ENCODE data around the gene NDUFB7. TPM values are rescaled to one million over a fixed set of nuclear protein-coding genes. Genes with fewer than 3 reads are reported as not detected.

The NDUFB7 gene
- total RNA-seq, 1 experiment from 2014 or later: 155 TPM

- H3K27ac Mint-ChIP-seq: no peak overlapping the region; a peak in 1 of 7 replicates
- Histone ChIP-seq H3K4me2 (ENCODE audit: insufficient read depth, insufficient read length, low read length) (no peak overlapping the region), H3K4ac (ENCODE audit: low read depth, low read length) (no peak overlapping the region), H3T11ph (ENCODE audit: low read length) (no peak overlapping the region), H2AK5ac (ENCODE audit: insufficient read length, low read length) (no peak overlapping the region), H3K9ac (ENCODE audit: extremely low read depth, insufficient read length, low read length) (no peak overlapping the region), H3K79me1 (ENCODE audit: insufficient read depth, low read depth, low read length, poor library complexity, severe bottlenecking) (peaks cover 2% of the 10 kb centered on the region), H4K91ac (ENCODE audit: insufficient read length, low read depth, low read length) (no peak overlapping the region), H2BK15ac (ENCODE audit: low read depth, low read length) (no peak overlapping the region), H4K20me1 (ENCODE audit: control insufficient read depth, insufficient read depth, insufficient read length) (no peaks in the 10 kb centered on the region), H2BK5ac (ENCODE audit: insufficient read length, low read length) (no peak overlapping the region), H3K27me3 (ENCODE audit: insufficient read depth, low read length) (no peaks in the 10 kb centered on the region), H3K18ac (ENCODE audit: insufficient read length, low read depth, low read length) (no peak overlapping the region), H4K8ac (replicated peaks; ENCODE audit: insufficient read length, low read depth, low read length) (no peak overlapping the region), H2BK120ac (ENCODE audit: low read depth, low read length, poor library complexity, severe bottlenecking) (no peak overlapping the region), H3K27ac (ENCODE audit: insufficient read length, low read depth, low read length) (no peak overlapping the region), H2BK20ac (ENCODE audit: low read depth, low read length, poor library complexity, severe bottlenecking) (no peak overlapping the region), H4K5ac (ENCODE audit: insufficient read length, low read depth, low read length) (no peak overlapping the region), H2AFZ (ENCODE audit: low read length) (no peak overlapping the region), H3K9me3 (ENCODE audit: control insufficient read depth, low read depth, low read length) (no peaks in the 10 kb centered on the region), H2BK12ac (ENCODE audit: insufficient read length, low read depth, low read length) (no peak overlapping the region), H3K4me1 (ENCODE audit: insufficient read depth, low read length) (no peaks in the 10 kb centered on the region), H3K23ac (ENCODE audit: insufficient read length, low read depth, low read length) (no peak overlapping the region), H3K56ac (ENCODE audit: insufficient read length, low read depth, low read length) (no peak overlapping the region), H3K79me2 (ENCODE audit: insufficient read depth, low read length) (peaks cover 5% of the 10 kb centered on the region; the same call in 1 of the 2 replicates), H3K14ac (ENCODE audit: insufficient read depth, low read length) (no peak overlapping the region; the same call in 1 of the 2 replicates), H3K23me2 (ENCODE audit: insufficient read length, low read depth, low read length, poor library complexity, severe bottlenecking) (peaks cover 3% of the 10 kb centered on the region)
- peaks cover 14 to 19% of the 10 kb centered on the region in 2 experiments for H3K4me1 Mint-ChIP-seq
- DNase-seq: no peak
- no CpG with 5 or more reads among the region's 4 CpGs for WGBS (ENCODE audit: extremely low coverage, insufficient read length, low lambda C conversion rate)
- H3K36me3 Mint-ChIP-seq (ENCODE audit: insufficient read depth in 1 of 3, low read depth in 3 of 3): peaks cover 0 to 2% (median 0%) of the 10 kb centered on the region in 3 experiments; a peak in 1 of 7 replicates
- H3K27me3 Mint-ChIP-seq (ENCODE audit: low read depth): no peaks in the 10 kb centered on the region
- H3K4me3 Mint-ChIP-seq: no peak overlapping the region
- TF ChIP-seq CTCF (conservative IDR thresholded peaks at IDR 0.05): no peak
- no peaks in the 10 kb centered on the region for H3K9me3 Mint-ChIP-seq
These were observed 45.4 kb downstream of the NDUFB7 start for GRCh38 chr19:14526423-14526822.
